ENCODE data around the gene RGMB. TPM values are rescaled to one million over a fixed set of nuclear protein-coding genes. Genes with fewer than 3 reads are reported as not detected.
A peak's percentile ranks its signal among the peaks of the same experiment; 100 is the strongest.
"Not testable (repeated sequence)": the region's sequence is repeated elsewhere in the genome, so short reads cannot be mapped to it uniquely, and the experiment has no call there.

Gene RGMB, protein sequence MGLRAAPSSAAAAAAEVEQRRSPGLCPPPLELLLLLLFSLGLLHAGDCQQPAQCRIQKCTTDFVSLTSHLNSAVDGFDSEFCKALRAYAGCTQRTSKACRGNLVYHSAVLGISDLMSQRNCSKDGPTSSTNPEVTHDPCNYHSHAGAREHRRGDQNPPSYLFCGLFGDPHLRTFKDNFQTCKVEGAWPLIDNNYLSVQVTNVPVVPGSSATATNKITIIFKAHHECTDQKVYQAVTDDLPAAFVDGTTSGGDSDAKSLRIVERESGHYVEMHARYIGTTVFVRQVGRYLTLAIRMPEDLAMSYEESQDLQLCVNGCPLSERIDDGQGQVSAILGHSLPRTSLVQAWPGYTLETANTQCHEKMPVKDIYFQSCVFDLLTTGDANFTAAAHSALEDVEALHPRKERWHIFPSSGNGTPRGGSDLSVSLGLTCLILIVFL
- 1 to 10 TPM; 2.0 to 4.1 TPM for total RNA-seq

DNA sequence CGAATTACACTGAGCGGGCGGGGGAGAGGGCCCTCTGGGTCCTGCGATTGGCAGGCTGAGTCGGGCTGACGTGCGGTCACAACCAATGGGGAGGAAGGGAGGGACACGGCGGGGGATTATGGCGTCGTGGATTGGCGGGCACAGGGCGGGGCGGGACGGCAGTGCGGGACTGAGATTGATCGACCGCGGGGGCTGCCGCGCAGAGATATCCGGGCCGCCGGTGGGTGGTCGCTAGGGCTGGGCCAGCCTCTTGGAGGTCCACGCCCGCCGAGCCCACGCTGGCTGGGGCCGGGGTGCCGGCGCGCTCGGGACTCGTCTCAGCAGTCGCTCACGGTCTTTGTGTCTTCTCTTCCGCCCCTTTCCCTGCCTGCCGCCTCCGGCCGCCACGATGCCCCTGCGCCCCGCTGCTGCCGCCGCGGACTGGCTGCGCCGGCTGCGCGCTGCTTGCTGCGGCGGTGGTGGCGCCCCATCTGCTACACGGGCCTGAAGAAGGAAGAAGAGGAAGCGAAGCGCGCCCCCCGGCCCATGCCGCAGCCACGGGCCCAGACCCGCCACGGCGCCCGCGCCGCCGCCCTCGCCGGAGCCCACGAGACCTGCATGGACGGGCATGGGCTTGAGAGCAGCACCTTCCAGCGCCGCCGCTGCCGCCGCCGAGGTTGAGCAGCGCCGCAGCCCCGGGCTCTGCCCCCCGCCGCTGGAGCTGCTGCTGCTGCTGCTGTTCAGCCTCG is at the start of gene RGMB:
RGMB (plus strand) TSS at position 200 of the 728 bp plus-strand sequence; CDS start at position 608, 408 bp downstream.
- peak within 1 kb of the TSS; percentile 98 for H3K4me3 Mint-ChIP-seq
- H3K36me3 Mint-ChIP-seq (ENCODE audit: low read depth) = peaks cover 6% of the 10 kb centered on the region
- H3K27me3 Mint-ChIP-seq = peaks cover under 1% of the 10 kb centered on the region
- peak within 1 kb of the TSS; percentile 87 for H3K27ac Mint-ChIP-seq
- H3K4me1 Mint-ChIP-seq = peaks cover 30% of the 10 kb centered on the region
- ATAC-seq (replicated peaks) = peak; percentile 93
- no peaks in the 10 kb centered on the region for H3K9me3 Mint-ChIP-seq

- no peaks in the 10 kb centered on the region for H3K36me3 Mint-ChIP-seq (ENCODE audit: low read depth)
- no peaks in the 10 kb centered on the region for H3K9me3 Mint-ChIP-seq
- H3K4me3 Mint-ChIP-seq = no peak overlapping the region
- H3K27me3 Mint-ChIP-seq = peaks cover 7% of the 10 kb centered on the region
- H3K4me1 Mint-ChIP-seq = no peaks in the 10 kb centered on the region
- no peak overlapping the region for H3K27ac Mint-ChIP-seq
- no peak for ATAC-seq (replicated peaks)
Measured at GRCh38 chr5:98726258-98726657, 47.2 kb upstream of the RGMB start.

GRCh38 chr5:98727686-98728085 is 45.8 kb upstream of the RGMB start:
- Mint-ChIP-seq H3K4me1 (no peaks in the 10 kb centered on the region), H3K36me3 (ENCODE audit: low read depth) (no peaks in the 10 kb centered on the region), H3K4me3 (no peak overlapping the region), H3K27ac (no peak overlapping the region), H3K9me3 (no peaks in the 10 kb centered on the region), H3K27me3 (peaks cover 10% of the 10 kb centered on the region)
- ATAC-seq (replicated peaks) = no peak

GRCh38 chr5:98734646-98735045 is 38.8 kb upstream of the RGMB start:
- ATAC-seq (replicated peaks) = no peak
- Mint-ChIP-seq H3K27me3 (peaks cover 16% of the 10 kb centered on the region), H3K27ac (no peak overlapping the region), H3K9me3 (peaks cover 5% of the 10 kb centered on the region), H3K4me3 (no peak overlapping the region), H3K4me1 (no peaks in the 10 kb centered on the region), H3K36me3 (ENCODE audit: low read depth) (no peaks in the 10 kb centered on the region)

- ATAC-seq (replicated peaks) = no peak
- Mint-ChIP-seq H3K27me3 (peaks cover 19% of the 10 kb centered on the region), H3K27ac (no peak overlapping the region), H3K4me1 (no peaks in the 10 kb centered on the region), H3K9me3 (peaks cover 5% of the 10 kb centered on the region), H3K36me3 (ENCODE audit: low read depth) (no peaks in the 10 kb centered on the region), H3K4me3 (no peak overlapping the region)
Measured at GRCh38 chr5:98735806-98736507, 37.5 kb upstream of the RGMB start.

DNA sequence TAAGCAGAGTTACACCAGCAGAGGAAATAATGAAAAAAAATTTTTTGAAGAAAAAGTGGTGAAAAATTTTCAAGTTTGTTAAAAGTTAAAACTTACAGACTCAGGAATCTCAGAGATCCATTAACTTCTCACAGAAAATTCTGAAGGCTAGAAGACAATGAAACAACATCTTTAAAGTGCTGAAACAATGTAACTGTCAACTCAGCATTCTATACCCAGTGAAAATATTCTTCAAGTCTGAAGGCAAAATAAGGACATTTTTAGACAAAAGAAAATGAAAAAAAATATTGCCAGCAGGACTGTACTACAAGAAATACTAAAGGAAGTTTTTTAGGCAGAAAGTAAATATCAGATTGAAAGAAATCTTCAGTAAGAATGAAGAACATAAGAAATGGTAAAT is 36.7 kb upstream of the RGMB start:
- Mint-ChIP-seq H3K4me1 (no peaks in the 10 kb centered on the region), H3K27ac (no peak overlapping the region)

GRCh38 chr5:98737441-98737840 is 36.0 kb upstream of the RGMB start:
- not testable (repeated sequence) for H3K4me1 Mint-ChIP-seq

More for the DNA sequence above, 36.7 kb upstream of the RGMB start:
- Mint-ChIP-seq H3K4me3 (no peak overlapping the region), H3K9me3 (peaks cover 5% of the 10 kb centered on the region), H3K36me3 (ENCODE audit: low read depth) (no peaks in the 10 kb centered on the region), H3K27me3 (peaks cover 20% of the 10 kb centered on the region)
- no peak for ATAC-seq (replicated peaks)

DNA sequence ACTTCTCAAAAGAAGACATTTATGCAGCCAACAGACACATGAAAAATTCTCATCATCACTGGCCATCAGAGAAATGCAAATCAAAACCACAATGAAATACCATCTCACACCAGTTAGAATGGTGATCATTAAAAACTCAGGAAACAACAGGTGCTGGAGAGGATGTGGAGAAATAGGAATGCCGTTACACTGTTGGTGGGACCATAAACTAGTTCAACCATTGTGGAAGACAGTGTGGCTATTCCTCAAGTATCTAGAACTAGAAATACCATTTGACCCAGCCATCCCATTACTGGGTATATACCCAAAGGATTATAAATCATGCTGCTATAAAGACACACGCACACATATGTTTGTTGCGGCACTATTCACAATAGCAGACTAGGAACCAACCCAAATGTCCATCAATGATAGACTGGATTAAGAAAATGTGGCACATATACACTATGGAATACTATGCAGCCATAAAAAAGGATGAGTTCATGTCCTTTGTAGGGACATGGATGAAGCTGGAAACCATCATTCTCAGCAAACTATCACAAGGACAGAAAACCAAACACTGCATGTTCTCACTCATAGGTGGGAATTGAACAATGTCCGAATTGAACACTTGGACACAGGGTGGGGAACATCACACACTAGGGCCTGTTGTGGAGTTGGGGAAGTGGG is 34.8 kb upstream of the RGMB start:
- peaks cover 20% of the 10 kb centered on the region for H3K27me3 Mint-ChIP-seq
- ATAC-seq (replicated peaks); H3K36me3 Mint-ChIP-seq (ENCODE audit: low read depth); H3K4me1 Mint-ChIP-seq; H3K9me3 Mint-ChIP-seq; H3K27ac Mint-ChIP-seq; H3K4me3 Mint-ChIP-seq: not testable (repeated sequence)

More at GRCh38 chr5:98737441-98737840, 36.0 kb upstream of the RGMB start:
- H3K27ac Mint-ChIP-seq; H3K4me3 Mint-ChIP-seq; ATAC-seq (replicated peaks); H3K9me3 Mint-ChIP-seq; H3K36me3 Mint-ChIP-seq (ENCODE audit: low read depth): not testable (repeated sequence)
- peaks cover 17% of the 10 kb centered on the region for H3K27me3 Mint-ChIP-seq

DNA sequence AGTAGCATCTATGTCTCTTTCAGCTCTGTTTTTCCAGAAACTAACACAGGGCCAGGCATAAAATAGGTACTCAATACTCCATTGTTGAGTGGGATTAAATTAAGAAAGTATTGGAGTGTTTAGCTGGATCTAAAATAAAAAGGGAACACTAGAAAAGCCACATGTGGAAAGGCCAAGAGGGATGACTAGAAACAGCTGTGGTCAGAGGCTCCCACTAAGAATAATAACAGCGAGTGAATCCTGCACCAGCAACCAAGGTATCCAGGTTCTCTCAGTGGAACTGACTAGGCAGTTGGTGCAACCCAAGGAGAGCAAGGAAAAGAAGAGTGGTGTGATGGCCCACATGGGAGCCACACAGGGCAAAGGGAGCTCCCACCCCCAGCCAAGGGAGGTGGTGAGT is 31.5 kb upstream of the RGMB start:
- Mint-ChIP-seq H3K27me3 (peaks cover 21% of the 10 kb centered on the region), H3K4me1 (no peaks in the 10 kb centered on the region), H3K27ac (no peak overlapping the region), H3K36me3 (ENCODE audit: low read depth) (no peaks in the 10 kb centered on the region), H3K9me3 (no peaks in the 10 kb centered on the region), H3K4me3 (no peak overlapping the region)
- ATAC-seq (replicated peaks) = no peak

DNA sequence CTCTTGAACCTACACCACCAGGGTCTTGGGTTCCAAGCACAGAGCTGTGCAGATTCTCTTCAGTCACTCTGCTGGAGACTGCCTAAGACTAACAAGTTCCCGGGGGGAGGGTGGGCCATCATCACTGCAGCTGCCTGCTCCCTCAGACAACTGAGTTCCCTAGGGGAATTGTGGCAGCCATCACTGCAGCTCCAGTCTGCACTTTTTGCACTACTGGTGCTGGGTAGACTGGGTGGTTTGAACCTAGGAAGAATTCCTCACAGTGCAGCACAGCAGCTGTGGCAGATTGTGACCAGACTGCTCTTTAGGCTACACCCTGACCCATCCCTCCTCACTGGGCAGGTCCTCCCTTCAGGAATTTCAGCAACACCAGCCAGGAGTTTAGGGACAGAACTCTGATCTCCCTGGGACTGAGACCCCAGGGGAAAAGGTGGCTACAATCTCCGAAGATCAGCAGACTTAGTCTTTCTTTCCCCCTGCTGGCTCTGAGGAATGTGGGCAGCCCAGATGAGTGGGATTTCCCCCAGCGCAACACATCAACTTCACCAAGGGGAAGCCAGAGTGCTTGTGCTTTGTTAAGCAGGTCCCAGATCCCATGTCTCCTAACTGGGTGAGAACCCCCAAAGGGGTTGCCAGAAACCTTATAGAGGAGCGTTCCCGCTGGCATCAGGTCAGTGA is 30.9 kb upstream of the RGMB start:
- ATAC-seq (replicated peaks) = no peak
- H3K36me3 Mint-ChIP-seq (ENCODE audit: low read depth) = no peaks in the 10 kb centered on the region
- no peak overlapping the region for H3K27ac Mint-ChIP-seq

GRCh38 chr5:98748259-98748658 is 25.2 kb upstream of the RGMB start:
- H3K36me3 Mint-ChIP-seq (ENCODE audit: low read depth); H3K4me3 Mint-ChIP-seq; H3K4me1 Mint-ChIP-seq; H3K9me3 Mint-ChIP-seq; H3K27me3 Mint-ChIP-seq; ATAC-seq (replicated peaks); H3K27ac Mint-ChIP-seq: not testable (repeated sequence)

More for the DNA sequence above, 30.9 kb upstream of the RGMB start:
- Mint-ChIP-seq H3K9me3 (no peaks in the 10 kb centered on the region), H3K4me1 (no peaks in the 10 kb centered on the region), H3K4me3 (no peak overlapping the region), H3K27me3 (peaks cover 21% of the 10 kb centered on the region)

GRCh38 chr5:98749046-98749445 is 24.4 kb upstream of the RGMB start:
- Mint-ChIP-seq H3K27me3 (peaks cover 9% of the 10 kb centered on the region), H3K27ac (no peak overlapping the region), H3K9me3 (no peaks in the 10 kb centered on the region), H3K4me1 (no peaks in the 10 kb centered on the region), H3K4me3 (no peak overlapping the region), H3K36me3 (ENCODE audit: low read depth) (no peaks in the 10 kb centered on the region)
- ATAC-seq (replicated peaks) = no peak

- no peaks in the 10 kb centered on the region for H3K36me3 Mint-ChIP-seq (ENCODE audit: low read depth)
Measured at GRCh38 chr5:98750693-98751092, 22.8 kb upstream of the RGMB start.

DNA sequence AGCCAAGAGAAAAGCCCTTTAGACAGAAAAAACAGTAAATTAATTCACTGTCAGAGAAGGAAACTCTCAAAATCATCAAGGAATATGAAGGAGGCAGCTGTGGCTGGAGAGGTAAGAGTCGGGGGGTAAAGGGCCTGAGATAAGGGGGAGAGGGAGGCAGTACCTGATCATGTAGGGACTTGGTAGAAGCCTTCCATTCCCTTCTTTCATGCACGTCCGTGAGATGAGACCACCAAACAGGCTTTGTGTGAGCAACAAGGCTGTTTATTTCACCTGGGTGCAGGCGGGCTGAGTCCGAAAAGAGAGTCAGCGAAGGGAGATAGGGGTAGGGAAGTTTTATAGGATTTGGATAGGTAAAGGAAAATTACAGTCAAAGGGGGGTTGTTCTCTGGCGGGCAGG is 21.1 kb upstream of the RGMB start:
- H3K27me3 Mint-ChIP-seq; H3K4me3 Mint-ChIP-seq; H3K36me3 Mint-ChIP-seq (ENCODE audit: low read depth); H3K4me1 Mint-ChIP-seq; H3K27ac Mint-ChIP-seq; H3K9me3 Mint-ChIP-seq; ATAC-seq (replicated peaks): not testable (repeated sequence)

More at GRCh38 chr5:98750693-98751092, 22.8 kb upstream of the RGMB start:
- ATAC-seq (replicated peaks) = no peak
- Mint-ChIP-seq H3K4me1 (no peaks in the 10 kb centered on the region), H3K27me3 (peaks cover 2% of the 10 kb centered on the region), H3K27ac (no peak overlapping the region), H3K9me3 (no peaks in the 10 kb centered on the region), H3K4me3 (no peak overlapping the region)

Measured in activated T-helper 17 cell treated with anti-CD3 and anti-CD28 coated beads, Interleukin-2, amount 50 U/mL, for 72 hours (primary cell).